LoVo (cell line): Measurements from ENCODE around the gene LZTS2.
"Not testable (repeated sequence)": the region's sequence is repeated elsewhere in the genome, so short reads cannot be mapped to it uniquely, and the experiment has no call there.

ENCODE experiments used
- DNase-seq: peaks from one replicate; pipeline ENCODE4 v3.0.0-alpha.2; 2016; ENCODE audit warnings: low spot score

LZTS2 gene

GRCh38 chr10:101033276-101033675, 33.7 kb downstream of the LZTS2 start:
- no peak for DNase-seq

GRCh38 chr10:101034404-101034803, 34.8 kb downstream of the LZTS2 start:
- not testable (repeated sequence) for DNase-seq

- DNase-seq: no peak
Measured at GRCh38 chr10:101035314-101035713, 35.7 kb downstream of the LZTS2 start.

- DNase-seq: no peak
Measured at GRCh38 chr10:101035916-101036702, 36.5 kb downstream of the LZTS2 start.

GRCh38 chr10:101036726-101037125, 37.1 kb downstream of the LZTS2 start:
- no peak for DNase-seq

- no peak for DNase-seq
Measured at GRCh38 chr10:101038484-101038883, 38.9 kb downstream of the LZTS2 start.

- no peak for DNase-seq
Measured at GRCh38 chr10:101040061-101040460, 40.5 kb downstream of the LZTS2 start.

- no peak for DNase-seq
Measured at GRCh38 chr10:101040851-101041250, 41.2 kb downstream of the LZTS2 start.

- DNase-seq: peak; percentile 80
Measured at GRCh38 chr10:101041252-101041761, 41.7 kb downstream of the LZTS2 start.

- no peak for DNase-seq
Measured at GRCh38 chr10:101042118-101042517, 42.5 kb downstream of the LZTS2 start.

- peak; percentile 97 for DNase-seq
Measured at GRCh38 chr10:101042667-101043362, 43.2 kb downstream of the LZTS2 start.

GRCh38 chr10:101043363-101043707, 43.7 kb downstream of the LZTS2 start:
- DNase-seq: no peak

- DNase-seq: no peak
Measured at GRCh38 chr10:101044117-101044516, 44.5 kb downstream of the LZTS2 start.

- no peak for DNase-seq
Measured at GRCh38 chr10:101046332-101047238, 47.0 kb downstream of the LZTS2 start.

GRCh38 chr10:101047268-101047667, 47.7 kb downstream of the LZTS2 start:
- DNase-seq: no peak

- DNase-seq: no peak
Measured at GRCh38 chr10:101047961-101048892, 48.6 kb downstream of the LZTS2 start.

GRCh38 chr10:101050208-101051069, 50.8 kb downstream of the LZTS2 start:
- peak; percentile 68 for DNase-seq

- DNase-seq: no peak
Measured at GRCh38 chr10:101052285-101052684, 52.7 kb downstream of the LZTS2 start.

GRCh38 chr10:101053516-101053915, 53.9 kb downstream of the LZTS2 start:
- DNase-seq: no peak

GRCh38 chr10:101054351-101054750, 54.7 kb downstream of the LZTS2 start:
- DNase-seq: no peak
